Ovary (tissue), 3 donors: ENCODE data around the gene PDS5B.

ENCODE experiments used
- POLR2A ChIP-seq: fragments of 450-650 bp; IDR thresholded peaks from one replicate; pipeline ENCODE4 v1.6.1; 2017; ENCODE audit warnings: antibody characterized with exemption, mild to moderate bottlenecking, moderate library complexity
- TF ChIP-seq, protein P1 (sequence below), 3 donors: fragments of 450-650 bp in 2 of 3; fragments of 200-600 bp in 1 of 3; IDR thresholded peaks; one replicate each; pipeline versions ENCODE4 v1.5.1 to v1.8.0; 2016 to 2022; ENCODE audit warnings: antibody characterized with exemption in 3 of 3, mild to moderate bottlenecking in 1 of 3
- donor health status: DM: no; HTN: no; CAD: no.

DNA sequence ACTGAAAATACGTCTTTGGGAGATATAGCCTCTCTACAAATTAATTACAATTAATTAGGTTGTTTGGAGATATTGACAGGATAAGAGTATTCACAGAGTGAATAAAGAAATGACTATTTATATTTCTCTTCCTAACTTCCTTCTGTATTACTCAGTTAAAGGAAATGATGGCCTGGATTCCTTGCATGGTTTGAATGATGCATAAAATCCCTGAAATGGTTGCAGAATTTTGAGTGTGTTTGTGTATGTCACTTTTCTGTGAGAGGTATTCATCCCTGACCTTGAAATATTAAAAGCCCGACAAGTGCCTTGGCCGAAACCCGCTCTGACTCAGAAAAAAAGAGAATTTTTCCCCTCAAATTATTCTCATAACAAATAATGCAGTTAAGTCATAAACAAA, 90.0 kb downstream of the PDS5B start:
- TF ChIP-seq, protein P1, sequence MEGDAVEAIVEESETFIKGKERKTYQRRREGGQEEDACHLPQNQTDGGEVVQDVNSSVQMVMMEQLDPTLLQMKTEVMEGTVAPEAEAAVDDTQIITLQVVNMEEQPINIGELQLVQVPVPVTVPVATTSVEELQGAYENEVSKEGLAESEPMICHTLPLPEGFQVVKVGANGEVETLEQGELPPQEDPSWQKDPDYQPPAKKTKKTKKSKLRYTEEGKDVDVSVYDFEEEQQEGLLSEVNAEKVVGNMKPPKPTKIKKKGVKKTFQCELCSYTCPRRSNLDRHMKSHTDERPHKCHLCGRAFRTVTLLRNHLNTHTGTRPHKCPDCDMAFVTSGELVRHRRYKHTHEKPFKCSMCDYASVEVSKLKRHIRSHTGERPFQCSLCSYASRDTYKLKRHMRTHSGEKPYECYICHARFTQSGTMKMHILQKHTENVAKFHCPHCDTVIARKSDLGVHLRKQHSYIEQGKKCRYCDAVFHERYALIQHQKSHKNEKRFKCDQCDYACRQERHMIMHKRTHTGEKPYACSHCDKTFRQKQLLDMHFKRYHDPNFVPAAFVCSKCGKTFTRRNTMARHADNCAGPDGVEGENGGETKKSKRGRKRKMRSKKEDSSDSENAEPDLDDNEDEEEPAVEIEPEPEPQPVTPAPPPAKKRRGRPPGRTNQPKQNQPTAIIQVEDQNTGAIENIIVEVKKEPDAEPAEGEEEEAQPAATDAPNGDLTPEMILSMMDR (IDR thresholded peaks at IDR 0.05) = no peak
- no peak for TF ChIP-seq POLR2A
